Nucleus accumbens (tissue), 56 donors: Measurements from ENCODE around the gene SLC5A9.

ENCODE experiments used
- DNase-seq, 56 donors: peaks; one replicate each; lab custom pipeline; 2025; lab: John Stamatoyannopoulos, UW

Gene SLC5A9

DNA sequence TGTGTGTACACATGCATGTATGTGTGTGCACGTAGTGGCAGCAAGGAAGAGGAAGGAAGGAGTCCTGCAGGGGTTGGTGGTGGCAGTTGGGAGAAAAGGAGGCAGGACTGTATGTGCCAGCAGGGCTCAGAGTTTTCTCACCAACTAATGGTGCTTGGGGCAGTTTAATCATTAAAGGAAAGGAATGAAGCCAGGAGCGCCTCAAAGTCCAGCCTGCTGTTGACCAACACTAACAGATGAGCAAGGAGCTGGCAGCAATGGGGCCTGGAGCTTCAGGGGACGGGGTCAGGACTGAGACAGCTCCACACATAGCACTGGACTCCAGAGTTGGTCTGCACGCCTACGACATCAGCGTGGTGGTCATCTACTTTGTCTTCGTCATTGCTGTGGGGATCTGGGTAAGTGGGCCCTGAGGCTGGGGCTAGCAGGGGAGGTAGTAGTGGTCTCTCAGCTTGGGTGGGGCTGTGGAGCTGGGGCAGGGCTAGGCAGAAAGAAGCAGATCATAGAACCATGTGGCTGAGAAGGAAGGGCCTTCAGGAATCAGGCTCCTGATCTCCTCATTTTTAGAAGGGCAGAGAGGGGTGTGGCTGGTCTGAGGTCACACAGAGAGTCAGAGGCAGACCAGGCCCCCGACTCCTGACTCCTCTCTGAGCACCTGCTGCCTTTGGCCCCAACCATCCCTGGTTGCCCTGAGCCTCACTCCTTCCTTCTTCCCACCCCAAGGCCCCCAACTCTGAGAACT lies at the start of gene SLC5A9:
Gene SLC5A9 (plus strand): TSS at position 216 of the 742 bp plus-strand sequence. CDS start 21 bp downstream, at position 237.
- DNase-seq = no peak

DNA sequence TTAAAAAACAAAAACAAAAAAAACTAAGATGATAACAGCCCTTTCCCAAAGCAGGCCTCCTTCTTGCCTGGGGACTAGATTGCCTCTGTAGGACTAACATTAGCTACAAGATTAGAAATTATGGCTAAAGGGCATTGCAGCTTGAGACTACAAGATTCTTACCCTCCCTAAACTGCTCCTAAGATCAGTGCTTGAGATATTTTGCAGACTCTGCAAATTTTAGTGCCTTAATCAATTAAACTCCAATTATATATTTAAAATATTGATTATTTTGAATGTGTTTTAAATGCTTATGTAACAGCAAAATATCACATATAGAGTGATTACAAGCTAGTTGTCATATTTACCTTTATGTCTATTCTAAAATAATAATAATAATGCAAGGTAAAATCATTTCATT lies 47.4 kb upstream of the SLC5A9 start:
- no peak for DNase-seq

DNA sequence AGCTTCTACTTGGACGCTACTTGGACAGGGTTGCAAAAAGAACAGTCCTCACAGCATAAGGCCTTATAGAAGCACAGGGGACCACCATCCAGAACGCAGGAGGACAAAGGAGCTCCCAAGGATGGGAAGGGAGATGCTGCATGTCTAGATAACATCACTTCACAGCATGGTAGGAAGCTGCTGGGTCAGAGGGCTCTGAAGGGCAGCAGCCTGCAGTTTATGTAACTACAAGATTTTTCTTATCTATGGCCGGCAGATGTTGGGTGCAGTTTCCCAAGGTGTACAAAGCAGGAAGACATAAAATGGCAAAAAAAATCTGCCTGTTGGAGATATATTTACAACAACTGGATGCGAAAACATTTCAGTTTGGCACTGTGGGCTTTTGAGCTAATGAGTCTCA lies 45.3 kb upstream of the SLC5A9 start:
- DNase-seq = no peak

DNA sequence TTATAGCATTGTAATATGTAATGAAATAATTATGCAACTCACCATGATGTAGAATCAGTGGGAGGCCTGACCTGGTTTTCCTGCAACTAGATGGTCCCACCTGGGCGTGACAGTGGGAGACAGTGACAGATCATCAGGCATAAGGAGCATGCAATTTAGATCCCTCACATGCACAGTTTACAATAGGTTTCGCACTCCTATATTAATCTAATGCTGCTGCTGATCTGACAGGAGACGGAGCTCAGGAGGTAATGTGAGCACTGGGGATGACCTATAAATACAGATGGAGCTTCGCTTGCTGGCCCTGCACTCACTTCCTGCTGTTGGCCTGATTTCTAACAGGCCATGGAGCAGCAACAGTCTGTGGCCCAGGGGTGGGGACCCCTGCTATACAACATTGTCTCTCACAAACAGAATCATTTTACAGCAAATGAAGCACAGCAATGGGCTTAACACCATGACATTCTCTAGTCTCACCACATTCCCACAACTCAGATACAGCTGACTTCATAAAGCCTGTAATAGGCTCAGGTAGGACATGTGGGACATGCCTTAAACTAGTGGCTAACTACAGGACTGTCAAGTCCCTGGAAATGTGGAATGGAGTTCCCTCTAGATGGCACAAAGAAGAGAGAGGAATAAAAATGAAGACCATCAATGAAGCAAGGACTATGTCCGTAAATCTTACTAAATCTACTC lies 40.7 kb upstream of the SLC5A9 start:
- DNase-seq = no peak

DNA sequence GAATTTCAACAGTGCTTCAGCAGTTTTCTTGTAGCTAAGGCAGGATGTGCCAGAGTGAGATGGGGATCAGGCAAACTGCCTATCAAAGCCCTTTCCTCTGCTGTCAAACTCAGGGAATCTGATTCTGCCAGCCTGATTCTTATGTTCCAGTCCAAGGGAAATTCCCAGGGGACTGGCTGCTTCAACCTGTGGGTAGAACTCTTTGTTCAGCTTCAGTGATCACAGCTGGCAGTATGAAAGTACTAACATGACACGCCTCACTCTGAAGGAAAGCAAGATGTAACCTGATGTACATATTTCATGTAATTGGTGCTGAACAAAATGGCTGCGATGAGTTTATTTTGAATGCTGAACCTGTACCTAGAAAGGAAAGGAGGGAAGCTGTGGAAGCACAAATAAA lies 40.1 kb upstream of the SLC5A9 start:
- DNase-seq = no peak

DNA sequence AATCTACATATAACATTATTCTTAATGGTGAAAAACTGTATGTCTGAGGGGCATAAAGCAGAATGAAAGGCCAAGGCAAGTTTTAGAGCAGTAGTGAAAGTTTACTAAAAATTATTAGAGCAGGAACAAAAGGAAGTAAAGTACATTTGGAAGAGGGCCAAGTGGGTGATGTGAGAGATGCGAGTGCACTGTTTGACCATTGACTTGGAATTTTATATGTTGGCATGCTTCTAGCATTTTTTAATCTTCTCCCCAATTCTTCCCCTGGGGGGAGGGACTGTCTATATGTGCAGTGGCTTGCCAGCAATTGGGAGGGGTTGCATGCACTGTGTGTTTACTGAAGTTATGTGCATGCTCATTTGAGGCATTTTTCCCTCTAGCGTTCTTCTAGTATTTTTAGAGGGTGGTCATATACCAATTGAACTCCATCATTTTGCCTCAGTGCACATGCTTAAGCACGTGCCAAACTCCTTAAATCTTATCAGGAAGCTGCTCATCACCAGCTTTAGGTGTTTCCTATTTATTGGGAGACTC lies 36.1 kb upstream of the SLC5A9 start:
- DNase-seq = no peak

DNA sequence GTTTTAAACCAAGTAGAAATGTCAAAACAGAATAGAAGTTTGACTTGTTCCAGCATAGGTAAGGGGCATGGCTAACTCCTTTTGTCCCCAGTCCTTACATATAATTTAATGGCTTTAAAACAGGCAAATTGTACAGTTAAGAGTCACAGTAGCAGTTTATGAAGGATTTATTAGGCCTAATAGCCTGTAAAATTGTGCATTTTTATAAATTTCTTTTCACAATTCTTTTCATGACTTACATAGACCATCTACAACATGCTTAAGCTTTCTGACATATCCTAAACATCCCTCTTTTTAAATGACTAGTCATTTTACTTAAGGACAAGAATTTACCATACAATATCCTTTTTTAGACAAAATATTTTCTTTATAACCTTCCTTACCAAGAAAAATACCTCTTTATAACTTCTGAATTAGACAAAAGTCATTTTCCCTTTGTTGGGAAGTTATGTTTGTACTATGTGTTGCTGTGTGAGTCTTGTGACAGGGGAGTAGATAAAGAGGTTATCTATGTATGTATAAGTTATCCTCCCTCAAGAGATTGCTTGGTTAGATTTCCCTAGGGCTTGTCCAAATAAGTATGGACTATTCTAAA lies 34.5 kb upstream of the SLC5A9 start:
- DNase-seq = no peak

DNA sequence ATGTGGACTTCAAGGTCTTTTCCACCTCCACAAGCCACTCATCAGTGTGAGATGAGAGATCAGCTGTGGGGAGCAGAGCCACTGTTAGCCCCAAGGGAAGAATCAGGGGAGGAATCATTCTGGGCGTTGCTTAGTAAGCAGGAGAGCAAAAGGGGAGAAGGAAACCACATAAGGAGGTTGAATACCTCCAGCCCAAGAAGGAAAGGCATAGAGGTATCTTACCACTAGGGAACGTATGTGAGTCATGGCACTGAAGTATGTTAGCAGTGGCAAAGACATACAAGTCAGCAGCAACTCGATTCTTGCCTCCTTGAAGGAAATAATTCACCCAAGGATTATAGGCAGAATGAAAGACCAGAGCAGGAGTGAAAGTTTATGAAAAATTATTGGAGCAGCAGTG lies 31.6 kb upstream of the SLC5A9 start:
- DNase-seq = no peak

DNA sequence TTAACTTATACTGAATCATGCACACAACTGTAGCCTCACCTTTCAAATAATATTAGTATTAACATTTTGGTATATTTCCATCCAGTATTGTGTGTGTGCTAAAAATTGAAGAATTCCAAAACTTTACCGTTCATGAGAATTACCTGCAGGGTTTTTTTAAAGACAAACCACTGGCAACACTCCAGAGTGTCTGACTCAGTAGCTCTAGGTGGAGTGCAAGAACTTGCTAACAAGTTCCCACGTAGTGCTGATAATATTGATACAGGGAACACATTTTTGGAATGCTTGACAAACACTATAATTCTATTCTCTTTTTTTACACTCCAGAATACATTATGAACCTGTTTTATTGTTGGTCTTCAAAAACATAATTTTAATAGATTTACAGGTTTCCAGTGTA lies 27.7 kb upstream of the SLC5A9 start:
- no peak for DNase-seq

DNA sequence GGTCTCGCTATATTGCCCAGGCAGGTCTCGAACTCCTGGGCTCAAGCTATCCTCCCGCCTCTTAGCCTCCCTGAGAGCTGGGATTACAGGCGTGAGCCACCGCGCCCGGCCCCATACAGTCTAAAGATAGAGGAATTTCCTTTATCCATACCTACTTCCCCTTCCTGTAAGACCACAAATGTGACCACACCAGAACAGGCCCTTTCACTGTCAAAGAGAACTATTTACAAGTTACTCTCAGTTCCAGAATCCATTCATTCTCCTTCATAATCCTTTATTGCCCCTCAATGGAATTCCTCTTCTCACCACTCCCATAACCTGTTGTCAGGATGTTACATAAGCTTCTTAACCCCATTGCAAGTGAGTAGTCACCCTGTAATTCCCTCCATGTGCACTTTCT lies 26.3 kb upstream of the SLC5A9 start:
- DNase-seq = no peak

DNA sequence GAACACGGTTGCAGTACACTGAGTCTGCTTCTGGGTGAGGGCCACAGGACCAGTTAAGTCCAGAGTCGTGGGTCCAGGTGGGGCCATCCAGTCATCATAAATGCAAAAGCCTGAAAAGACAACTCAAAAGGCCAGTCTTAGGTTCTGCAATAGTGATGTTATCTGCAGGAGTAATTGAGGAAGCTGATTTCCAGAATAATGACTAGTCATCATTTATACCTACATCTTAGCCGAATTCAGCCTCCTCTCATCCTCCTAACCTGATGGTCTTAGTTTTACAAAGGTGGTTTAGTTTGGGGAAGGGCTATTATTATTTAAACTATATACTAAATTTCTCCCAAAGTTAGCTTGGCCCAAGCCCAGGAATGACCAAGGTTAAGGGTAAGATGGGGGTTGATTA lies 23.5 kb upstream of the SLC5A9 start:
- DNase-seq = no peak

DNA sequence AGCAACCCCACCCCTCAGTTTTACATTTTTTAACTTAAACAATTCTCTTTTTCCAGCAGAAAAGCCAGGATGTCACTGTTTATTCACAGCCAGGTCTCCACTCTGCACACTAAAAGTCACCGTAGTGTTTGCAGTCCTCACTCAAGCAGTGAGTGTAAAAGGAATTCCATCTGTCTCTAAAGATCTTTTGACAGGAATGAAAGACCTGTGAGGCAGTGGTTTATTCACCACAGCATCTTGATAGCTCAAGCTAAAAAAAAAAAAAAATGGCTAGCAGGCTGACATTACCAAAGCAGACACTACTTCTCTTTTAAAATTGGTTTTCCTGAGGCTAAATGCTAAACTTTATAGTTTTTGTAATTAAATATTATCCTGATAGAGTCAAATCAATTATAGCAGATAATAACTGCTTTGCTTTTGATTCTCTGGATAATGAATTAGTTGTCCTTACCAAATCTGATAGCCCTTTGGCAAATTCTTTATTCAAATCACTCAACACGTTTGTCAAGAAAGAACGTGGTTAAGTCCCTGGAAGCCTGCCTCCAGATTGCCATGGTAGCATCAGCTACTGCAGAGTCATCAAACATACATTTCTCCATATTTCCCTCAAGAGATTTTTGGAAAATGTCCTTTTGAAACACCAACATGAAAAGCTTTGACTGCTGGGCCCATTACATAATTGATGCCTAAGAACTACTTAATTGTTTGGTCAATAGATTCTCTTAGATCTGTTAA lies 22.2 kb upstream of the SLC5A9 start:
- no peak for DNase-seq

DNA sequence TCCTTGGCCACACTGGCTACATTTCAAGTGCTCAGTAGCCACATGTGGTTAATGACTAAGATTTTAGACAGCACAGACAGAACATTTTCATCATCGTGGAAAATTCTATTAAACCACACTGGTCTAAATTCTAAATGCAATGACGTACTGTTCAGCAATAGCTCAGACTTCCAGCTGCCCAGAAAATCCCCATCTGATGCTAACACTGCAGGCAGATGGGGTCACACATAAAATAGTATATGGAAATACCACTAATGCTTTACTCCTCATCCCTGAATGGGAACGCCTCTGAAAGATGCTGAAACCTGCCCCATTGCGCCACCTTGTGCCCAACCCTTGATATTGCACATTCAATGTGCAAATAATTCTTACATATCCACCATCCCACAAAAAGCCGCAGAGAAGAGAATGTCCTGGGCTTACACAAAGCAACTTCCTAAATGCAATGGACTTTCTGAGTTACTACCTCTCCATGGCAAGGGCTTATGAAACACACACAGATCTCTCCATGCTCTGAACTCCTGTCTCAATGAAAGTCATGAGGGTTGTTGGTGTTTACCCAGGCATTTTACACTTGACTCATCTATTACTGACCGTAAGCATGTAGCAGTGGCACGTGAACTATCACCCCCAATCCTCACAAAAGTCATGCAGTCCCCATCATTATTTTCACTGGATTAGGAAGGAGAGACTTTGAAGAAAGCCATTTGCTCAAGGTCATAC lies 20.3 kb upstream of the SLC5A9 start:
- peak in 46 of 56 donors; percentile 2 to 83 (median 30) for DNase-seq

DNA sequence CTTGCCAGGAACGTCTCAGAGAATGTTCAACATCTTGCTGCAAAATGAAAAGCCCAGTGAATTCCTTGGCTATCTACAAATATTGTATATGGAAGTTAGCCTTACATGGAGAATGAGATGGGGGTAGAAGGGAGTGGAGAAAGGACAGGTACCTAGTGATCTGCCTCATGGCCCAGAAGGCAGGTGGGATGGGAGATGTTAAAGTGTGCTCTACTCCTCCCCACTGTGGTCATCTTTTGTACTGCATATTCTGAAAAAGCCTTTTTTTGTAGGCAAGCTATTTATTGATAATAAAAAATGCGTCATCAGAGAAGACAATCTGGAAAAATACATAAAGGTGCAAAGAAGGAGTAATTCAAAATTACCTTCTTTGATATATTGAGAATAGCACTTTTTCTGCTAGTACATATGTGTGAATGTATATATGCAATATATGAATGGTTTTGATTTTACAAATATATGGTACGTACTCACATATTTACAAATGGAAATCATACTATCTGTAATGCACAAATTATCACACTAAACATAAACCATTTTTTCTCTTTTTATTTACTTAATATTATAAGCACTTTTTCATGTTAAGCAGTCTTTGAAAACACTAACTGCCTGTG lies 19.1 kb upstream of the SLC5A9 start:
- no peak for DNase-seq

DNA sequence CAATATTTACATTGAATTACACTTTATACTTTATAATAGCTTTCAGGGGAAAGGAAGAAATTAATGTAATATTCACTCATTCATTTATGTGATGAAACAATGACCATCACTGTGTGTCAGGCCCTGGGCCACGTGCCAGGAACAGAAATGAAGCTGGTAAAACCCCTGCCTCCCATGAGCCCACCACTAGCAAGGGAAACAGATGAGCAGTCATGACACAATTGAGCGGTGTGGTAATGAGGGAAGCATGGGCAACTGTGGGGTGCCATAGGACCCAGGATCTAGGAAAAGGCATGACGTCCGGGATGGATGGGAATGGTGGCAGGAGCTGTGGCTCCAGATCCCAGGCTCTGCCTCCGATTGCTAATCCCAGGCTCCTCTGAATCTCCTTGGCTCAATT lies 17.0 kb upstream of the SLC5A9 start:
- no peak for DNase-seq

DNA sequence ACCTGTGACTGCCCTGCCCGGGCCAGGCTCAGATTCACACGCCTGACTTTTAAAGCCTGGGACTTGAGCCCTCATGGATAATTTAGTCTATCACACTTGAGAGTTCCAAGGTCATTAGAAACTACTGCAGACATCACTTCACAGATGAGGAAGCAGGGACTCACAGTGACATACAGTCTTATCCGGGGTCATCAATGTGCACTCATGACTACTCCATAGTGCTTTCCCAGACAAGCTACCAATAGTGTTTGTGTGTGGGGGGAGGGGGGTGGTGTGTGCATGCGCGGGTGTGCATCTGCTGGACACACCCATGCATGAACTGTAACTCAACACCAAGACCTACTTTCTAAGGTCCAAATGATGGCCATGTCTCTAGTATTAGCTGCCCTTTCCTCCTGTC lies 16.1 kb upstream of the SLC5A9 start:
- DNase-seq = no peak

DNA sequence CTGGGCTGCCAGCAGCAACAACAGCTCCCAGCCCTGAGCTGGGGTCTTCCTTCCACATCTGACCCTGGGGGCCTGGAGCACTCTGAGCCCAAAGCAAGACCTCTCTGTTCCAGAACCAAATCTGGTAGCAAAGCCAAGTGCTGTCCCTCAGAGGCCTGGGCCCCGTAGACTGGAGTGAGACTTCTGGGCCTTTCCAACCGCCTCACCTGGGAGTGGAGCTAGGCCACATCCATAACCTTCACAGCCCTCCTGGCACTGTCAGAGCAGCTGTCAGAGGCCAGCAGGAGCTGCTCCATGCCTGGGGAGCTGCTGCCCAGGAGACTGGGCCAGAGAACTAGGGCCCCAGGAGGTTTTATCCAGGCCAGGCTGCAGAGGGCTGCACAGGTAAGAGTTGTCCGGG lies 15.4 kb upstream of the SLC5A9 start:
- no peak for DNase-seq

DNA sequence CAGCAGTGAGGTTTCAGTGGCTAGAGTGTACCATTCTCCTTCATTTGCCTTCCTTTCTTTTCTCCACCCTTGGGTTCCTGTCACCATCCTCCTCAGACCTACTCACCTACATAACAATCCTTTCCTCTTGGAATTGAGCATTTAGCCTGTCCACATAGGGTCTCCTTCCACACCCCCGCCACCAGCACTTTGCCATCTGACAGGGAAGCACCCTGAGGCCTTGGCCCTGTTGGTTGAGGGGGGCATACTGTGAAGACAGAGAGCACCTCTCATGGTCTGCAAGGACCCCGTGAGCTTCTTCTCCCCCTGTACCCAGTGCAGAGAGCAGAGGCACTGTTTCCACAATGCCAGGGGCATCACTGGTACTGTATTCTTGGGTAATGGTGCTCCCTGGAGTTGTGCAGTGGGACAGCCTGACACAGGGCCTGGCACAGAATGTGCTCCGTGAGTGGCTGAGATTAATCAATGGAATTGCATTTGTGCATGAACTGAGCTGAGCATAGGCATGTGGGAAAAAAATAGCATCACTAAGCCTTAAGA lies 14.9 kb upstream of the SLC5A9 start:
- no peak for DNase-seq

DNA sequence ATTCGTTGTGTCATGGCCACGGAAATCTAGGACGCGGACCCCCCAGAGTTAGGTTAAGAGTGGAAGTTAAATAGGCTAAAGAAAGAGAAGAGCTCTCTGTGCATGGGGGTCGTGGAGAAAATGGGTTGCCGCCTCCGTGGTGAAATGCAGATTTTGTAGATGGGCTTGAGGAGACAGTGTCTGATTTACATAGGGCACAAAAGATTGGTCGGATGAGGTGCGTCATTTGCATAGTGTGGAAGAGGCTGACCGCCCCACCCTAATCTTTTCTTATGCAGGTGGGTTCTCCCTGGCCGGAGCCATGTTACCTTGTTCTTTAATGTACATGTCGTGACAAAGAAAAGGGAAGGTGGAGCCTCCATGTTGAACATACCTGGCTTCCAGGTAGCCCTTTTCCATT lies 14.3 kb upstream of the SLC5A9 start:
- DNase-seq = no peak

DNA sequence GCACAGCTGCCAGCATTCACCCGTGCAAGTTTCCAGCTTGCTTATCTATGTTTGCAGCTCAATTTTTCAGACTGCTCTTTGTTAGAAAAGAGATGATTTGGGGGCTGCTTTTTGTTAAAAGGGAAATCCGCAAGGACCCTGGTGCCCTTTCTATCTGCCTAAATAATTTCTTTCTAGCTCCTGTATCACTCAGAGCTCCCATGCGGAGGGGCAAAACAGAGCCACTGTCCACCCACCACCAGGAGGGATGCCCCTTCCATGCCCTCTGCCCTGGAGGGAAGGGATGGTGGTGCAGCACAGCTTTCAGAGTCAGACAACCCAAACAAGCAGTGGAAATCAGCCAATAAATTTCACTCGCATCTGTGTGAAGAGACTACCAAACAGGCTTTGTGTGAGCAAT lies 13.9 kb upstream of the SLC5A9 start:
- DNase-seq = no peak
